ENCODE data around the gene MEST. TPM values are rescaled to one million over a fixed set of nuclear protein-coding genes. Genes with fewer than 3 reads are reported as not detected.

Gene MEST
- polyA plus RNA-seq, 1 donor from 2014 or later = 136 TPM

GRCh38 chr7:130454959-130455358, 36.9 kb upstream of the MEST start:
- no peaks in the 10 kb centered on the region for H3K36me3 ChIP-seq (ENCODE audit: insufficient read depth, low read length)
- H3K4me2 ChIP-seq (ENCODE audit: low read length) = no peak overlapping the region
- TF ChIP-seq MXI1 (conservative IDR thresholded peaks at IDR 0.05; ENCODE audit: poor library complexity, severe bottlenecking) (no peak), TAF1 (IDR thresholded peaks at IDR 0.05; ENCODE audit: low read depth) (no peak), EP300 (conservative IDR thresholded peaks at IDR 0.05; ENCODE audit: poor library complexity, severe bottlenecking) (no peak), CTCF (IDR thresholded peaks at IDR 0.05; ENCODE audit: poor library complexity, severe bottlenecking) (no peak), SMC3 (conservative IDR thresholded peaks at IDR 0.05; ENCODE audit: poor library complexity) (no peak), RAD21 (conservative IDR thresholded peaks at IDR 0.05) (no peak), POLR2AphosphoS5 (IDR thresholded peaks at IDR 0.05) (no peak), EZH2 (IDR thresholded peaks at IDR 0.05; ENCODE audit: borderline replicate concordance, insufficient read depth, low read length, poor library complexity, severe bottlenecking) (no peak), REST (IDR thresholded peaks at IDR 0.05; ENCODE audit: borderline replicate concordance) (no peak)

GRCh38 chr7:130458257-130458656, 33.6 kb upstream of the MEST start:
- H3K4me3 ChIP-seq (ENCODE audit: low read length) = no peak overlapping the region
- H3K27ac ChIP-seq (ENCODE audit: low read length) = no peak overlapping the region
- no peaks in the 10 kb centered on the region for H3K36me3 ChIP-seq (ENCODE audit: insufficient read depth, low read length)
- no peaks in the 10 kb centered on the region for H3K27me3 ChIP-seq (ENCODE audit: insufficient read depth, low read depth, low read length)
- H3K9me3 ChIP-seq (ENCODE audit: low read length) = peaks cover 6% of the 10 kb centered on the region
- TF ChIP-seq MXI1 (conservative IDR thresholded peaks at IDR 0.05; ENCODE audit: poor library complexity, severe bottlenecking) (no peak), SMC3 (conservative IDR thresholded peaks at IDR 0.05; ENCODE audit: poor library complexity) (no peak), EZH2 (IDR thresholded peaks at IDR 0.05; ENCODE audit: borderline replicate concordance, insufficient read depth, low read length, poor library complexity, severe bottlenecking) (no peak)
- no peak overlapping the region for H3K9ac ChIP-seq (ENCODE audit: low read length)
- no peaks in the 10 kb centered on the region for H4K20me1 ChIP-seq (ENCODE audit: insufficient read depth)
- no peak overlapping the region for H2AFZ ChIP-seq (ENCODE audit: low read depth, low read length)
- no peaks in the 10 kb centered on the region for H3K9me2 ChIP-seq (ENCODE audit: insufficient read depth, low read length)
- H3F3A ChIP-seq (ENCODE audit: insufficient read depth, low read length, poor library complexity, severe bottlenecking) = no peaks in the 10 kb centered on the region
- no peaks in the 10 kb centered on the region for H3K79me2 ChIP-seq (replicated peaks; ENCODE audit: insufficient read depth, low read length)
- H3K4me2 ChIP-seq (ENCODE audit: low read length) = no peak overlapping the region

More at GRCh38 chr7:130454959-130455358, 36.9 kb upstream of the MEST start:
- H3K27ac ChIP-seq (ENCODE audit: low read length) = no peak overlapping the region
- no peaks in the 10 kb centered on the region for H3K27me3 ChIP-seq (ENCODE audit: insufficient read depth, low read depth, low read length)
- no peaks in the 10 kb centered on the region for H4K20me1 ChIP-seq (ENCODE audit: insufficient read depth)
- no peaks in the 10 kb centered on the region for H3F3A ChIP-seq (ENCODE audit: insufficient read depth, low read length, poor library complexity, severe bottlenecking)
- no peak overlapping the region for H3K9ac ChIP-seq (ENCODE audit: low read length)
- H3K9me3 ChIP-seq (ENCODE audit: low read length) = peaks cover 6% of the 10 kb centered on the region
- H3K9me2 ChIP-seq (ENCODE audit: insufficient read depth, low read length) = no peaks in the 10 kb centered on the region
- H2AFZ ChIP-seq (ENCODE audit: low read depth, low read length) = no peak overlapping the region
- no peak overlapping the region for H3K4me3 ChIP-seq (ENCODE audit: low read length)
- no peaks in the 10 kb centered on the region for H3K79me2 ChIP-seq (replicated peaks; ENCODE audit: insufficient read depth, low read length)
